Urinary bladder (tissue), 4 donors: ENCODE data around the gene ARHGAP25. TPM values are rescaled to one million over a fixed set of nuclear protein-coding genes. Genes with fewer than 3 reads are reported as not detected.

ENCODE experiments used
- DNase-seq: peaks from one replicate; pipeline ENCODE4 v3.0.0-alpha.2; 2015; ENCODE audit errors: extremely low spot score
- H3K27ac ChIP-seq: one replicate; pipeline ENCODE4 v1.5.1; 2013; ENCODE audit warnings: low read depth, mild to moderate bottlenecking, moderate library complexity
- H3K36me3 ChIP-seq: one replicate; pipeline ENCODE4 v1.6.1; 2013; ENCODE audit warnings: mild to moderate bottlenecking, moderate library complexity; ENCODE audit not compliant: insufficient read depth
- H3K4me1 ChIP-seq: one replicate; pipeline ENCODE4 v1.6.1; 2013; ENCODE audit warnings: mild to moderate bottlenecking, moderate library complexity; ENCODE audit not compliant: insufficient read depth
- H3K4me3 ChIP-seq: one replicate; pipeline ENCODE4 v1.5.1; 2013; ENCODE audit warnings: low read depth, low read length
- WGBS: extraction: QIAGEN DNeasy Blood & Tissue Kit; methylation state at CpG from one replicate; pipeline ENCODE4 v1.1.7; 2013; 5-methylcytosine and 5-hydroxymethylcytosine counted together
- polyA plus RNA-seq: library from polyadenylated mRNA; stranded (reverse); fragments of 200-250 nt; gene quantifications from one replicate; pipeline ENCODE4 v1.2.3, GENCODE V29; 2013
- total RNA-seq: library from RNA; depleted of rRNA; stranded (reverse); fragments of >200 nt; gene quantifications from one replicate; pipeline ENCODE4 v1.2.3, GENCODE V29; 2014
- donor health status: healthy with polysubstance abuse.
- donor health status: healthy.

Gene ARHGAP25
- total RNA-seq (5.2 TPM), polyA plus RNA-seq (4.4 TPM)

- no peak for DNase-seq
- no peaks in the 10 kb centered on the region for H3K4me1 ChIP-seq
- H3K27ac ChIP-seq: no peak within 1 kb of the TSS
- H3K36me3 ChIP-seq: no peaks in the 10 kb centered on the region
- peak within 1 kb of the TSS; percentile 24 for H3K4me3 ChIP-seq
- WGBS: 73% methylated on average over 12 of the region's 12 CpGs
These were observed at the start of gene ARHGAP25 for GRCh38 chr2:68734688-68735525. Gene ARHGAP25 (plus strand): TSS chr2:68734811. CDS start chr2:68735200, 389 bp downstream.

GRCh38 chr2:68686178-68686577, 48.4 kb upstream of the ARHGAP25 start:
- 72% methylated on average over 5 of the region's 5 CpGs for WGBS
- no peak overlapping the region for H3K4me3 ChIP-seq
- no peaks in the 10 kb centered on the region for H3K36me3 ChIP-seq
- no peak overlapping the region for H3K27ac ChIP-seq
- no peak for DNase-seq
- H3K4me1 ChIP-seq: no peaks in the 10 kb centered on the region

- H3K27ac ChIP-seq: no peak overlapping the region
- no peak for DNase-seq
- H3K4me3 ChIP-seq: no peak overlapping the region
- no peaks in the 10 kb centered on the region for H3K4me1 ChIP-seq
- H3K36me3 ChIP-seq: no peaks in the 10 kb centered on the region
- 94% methylated on average over 1 of the region's 1 CpG for WGBS
These were observed 47.6 kb upstream of the ARHGAP25 start for GRCh38 chr2:68687018-68687417.

- Histone ChIP-seq H3K27ac (no peak overlapping the region), H3K36me3 (no peaks in the 10 kb centered on the region), H3K4me1 (no peaks in the 10 kb centered on the region), H3K4me3 (no peak overlapping the region)
- no peak for DNase-seq
- 60% methylated on average over 7 of the region's 7 CpGs for WGBS
These were observed 44.8 kb upstream of the ARHGAP25 start for GRCh38 chr2:68689553-68690537.

GRCh38 chr2:68690851-68691250, 43.8 kb upstream of the ARHGAP25 start:
- H3K27ac ChIP-seq: no peak overlapping the region
- H3K4me3 ChIP-seq: no peak overlapping the region
- DNase-seq: no peak
- H3K36me3 ChIP-seq: no peaks in the 10 kb centered on the region
- no peaks in the 10 kb centered on the region for H3K4me1 ChIP-seq
- 76% methylated on average over 3 of the region's 3 CpGs for WGBS

- DNase-seq: no peak
- WGBS: 87% methylated on average over 1 of the region's 1 CpG
- no peaks in the 10 kb centered on the region for H3K4me1 ChIP-seq
- no peak overlapping the region for H3K27ac ChIP-seq
- no peak overlapping the region for H3K4me3 ChIP-seq
- H3K36me3 ChIP-seq: no peaks in the 10 kb centered on the region
These were observed 42.1 kb upstream of the ARHGAP25 start for GRCh38 chr2:68692511-68692910.

- no peaks in the 10 kb centered on the region for H3K36me3 ChIP-seq
- no peaks in the 10 kb centered on the region for H3K4me1 ChIP-seq
- no peak for DNase-seq
- no peak overlapping the region for H3K27ac ChIP-seq
- no peak overlapping the region for H3K4me3 ChIP-seq
- WGBS: 66% methylated on average over 2 of the region's 2 CpGs
These were observed 40.7 kb upstream of the ARHGAP25 start for GRCh38 chr2:68693951-68694350.

- H3K36me3 ChIP-seq: no peaks in the 10 kb centered on the region
- no peak overlapping the region for H3K4me3 ChIP-seq
- H3K4me1 ChIP-seq: no peaks in the 10 kb centered on the region
- DNase-seq: no peak
- 83% methylated on average over 4 of the region's 4 CpGs for WGBS
- H3K27ac ChIP-seq: no peak overlapping the region
These were observed 38.6 kb upstream of the ARHGAP25 start for GRCh38 chr2:68695971-68696370.

GRCh38 chr2:68696554-68696953, 38.1 kb upstream of the ARHGAP25 start:
- H3K27ac ChIP-seq: no peak overlapping the region
- 67% methylated on average over 2 of the region's 2 CpGs for WGBS
- DNase-seq: no peak
- H3K36me3 ChIP-seq: no peaks in the 10 kb centered on the region
- H3K4me1 ChIP-seq: no peaks in the 10 kb centered on the region
- H3K4me3 ChIP-seq: no peak overlapping the region

- H3K36me3 ChIP-seq: no peaks in the 10 kb centered on the region
- DNase-seq: no peak
- no peak overlapping the region for H3K4me3 ChIP-seq
- H3K27ac ChIP-seq: no peak overlapping the region
- WGBS: 73% methylated on average over 4 of the region's 4 CpGs
- no peaks in the 10 kb centered on the region for H3K4me1 ChIP-seq
These were observed 35.8 kb upstream of the ARHGAP25 start for GRCh38 chr2:68698567-68699377.

- H3K4me1 ChIP-seq: no peaks in the 10 kb centered on the region
- no peaks in the 10 kb centered on the region for H3K36me3 ChIP-seq
- H3K4me3 ChIP-seq: no peak overlapping the region
- 97% methylated on average over 2 of the region's 2 CpGs for WGBS
- no peak overlapping the region for H3K27ac ChIP-seq
- DNase-seq: no peak
These were observed 34.1 kb upstream of the ARHGAP25 start for GRCh38 chr2:68700560-68700959.

GRCh38 chr2:68706637-68707036, 28.0 kb upstream of the ARHGAP25 start:
- H3K27ac ChIP-seq: no peak overlapping the region
- WGBS: 71% methylated on average over 3 of the region's 3 CpGs
- no peak overlapping the region for H3K4me3 ChIP-seq
- no peaks in the 10 kb centered on the region for H3K36me3 ChIP-seq
- H3K4me1 ChIP-seq: no peaks in the 10 kb centered on the region
- no peak for DNase-seq

- H3K36me3 ChIP-seq: no peaks in the 10 kb centered on the region
- no peak overlapping the region for H3K27ac ChIP-seq
- WGBS: 73% methylated on average over 3 of the region's 3 CpGs
- no peak for DNase-seq
- H3K4me3 ChIP-seq: no peak overlapping the region
- H3K4me1 ChIP-seq: no peaks in the 10 kb centered on the region
These were observed 26.0 kb upstream of the ARHGAP25 start for GRCh38 chr2:68708629-68709028.
